GM12878 (cell line): ENCODE results near the gene FCGR3A. TPM values are rescaled to one million over a fixed set of nuclear protein-coding genes. Genes with fewer than 3 reads are reported as not detected.

Experiments used
- ATAC-seq: fragments of 200-7000 bp; cut with Tn5 transposase; 3 replicates; pipeline ENCODE4 v1.9.1; 2020; ENCODE audit warnings: mild to moderate bottlenecking, moderate library complexity
- BruUV-seq: library from RNA; stranded (reverse); fragments of 400-500 nt; replicated peaks from 2 replicates; lab custom pipeline; 2021; lab: Mats Ljungman, UMichigan
- CTCF ChIA-PET: fragments of 300-600 bp; sonication (Branson Sonifier 250); formaldehyde crosslinking; extraction: SDS; loops from one replicate; lab custom pipeline; 2021; ENCODE audit warnings: inconsistent platforms; lab: Yijun Ruan, JAX
- POLR2A ChIA-PET: fragments of 350-600 bp; formaldehyde crosslinking; extraction: SDS; loops from one replicate; lab custom pipeline; 2021; ENCODE audit warnings: inconsistent platforms; lab: Charles Lee
- RAD21 ChIA-PET: fragments of 300-600 bp; sonication (Branson Sonifier 250); formaldehyde crosslinking; loops from one replicate; lab custom pipeline; 2023; ENCODE audit warnings: antibody characterized with exemption; ENCODE audit not compliant: unreplicated experiment; lab: Charles Lee
- SMC1A ChIA-PET: fragments of 300-600 bp; sonication (Branson Sonifier 250); formaldehyde crosslinking; loops from one replicate; lab custom pipeline; 2023; ENCODE audit not compliant: unreplicated experiment, uncharacterized antibody; lab: Charles Lee
- DNase-seq: peaks from one replicate; pipeline ENCODE4 v3.0.0-alpha.2; 2011; ENCODE audit warnings: low read depth, low spot score
- FAIRE-seq: peaks from 3 replicates; lab custom pipeline; 2011; peaks lifted over from hg19 to GRCh38; lab: Jason Lieb, UNC
- H2AFZ ChIP-seq: 2 replicates; pipeline ENCODE4 v1.6.0; 2011; ENCODE audit warnings: low read depth, low read length, control low read depth; ENCODE audit not compliant: control insufficient read depth
- H3K27ac ChIP-seq: 2 replicates; pipeline ENCODE4 v1.5.1; 2011; ENCODE audit warnings: control low read depth; ENCODE audit not compliant: control insufficient read depth, insufficient read depth
- H3K27me3 ChIP-seq, 2 experiments: replicated peaks in 1 of 2; 2 replicates each; pipeline versions ENCODE4 v1.6.0 to v1.6.1; 2011; ENCODE audit warnings: low read length in 1 of 2; ENCODE audit not compliant: control insufficient read depth in 2 of 2, insufficient read depth in 2 of 2
- H3K36me3 ChIP-seq, 2 experiments: 2 replicates each; pipeline ENCODE4 v1.5.1; 2011; ENCODE audit warnings: low read length in 1 of 2; ENCODE audit not compliant: control insufficient read depth in 2 of 2, insufficient read depth in 2 of 2
- H3K4me1 ChIP-seq: 2 replicates; pipeline ENCODE4 v1.6.1; 2011; ENCODE audit warnings: mild to moderate bottlenecking, low read length, moderate library complexity, mixed read lengths; ENCODE audit not compliant: control insufficient read depth, insufficient read depth
- H3K4me2 ChIP-seq: 2 replicates; pipeline ENCODE4 v1.6.0; 2011; ENCODE audit warnings: control low read depth; ENCODE audit not compliant: control insufficient read depth, insufficient read depth
- H3K4me3 ChIP-seq: fragments of 200-600 bp; sonication (generic); 2 replicates; pipeline ENCODE4 v1.5.1; 2016
- H3K79me2 ChIP-seq: 2 replicates; pipeline ENCODE4 v1.6.0; 2011; ENCODE audit warnings: low read length; ENCODE audit not compliant: control insufficient read depth, insufficient read depth
- H3K9ac ChIP-seq: 2 replicates; pipeline ENCODE4 v1.8.0; 2011; ENCODE audit warnings: low read length, control low read depth, mixed read lengths; ENCODE audit not compliant: control insufficient read depth, insufficient read depth
- H3K9me3 ChIP-seq: replicated peaks from 3 replicates; pipeline ENCODE4 v1.5.1; 2011; ENCODE audit warnings: mild to moderate bottlenecking, low read length; ENCODE audit not compliant: control insufficient read depth, insufficient read depth
- H4K20me1 ChIP-seq: 2 replicates; pipeline ENCODE4 v1.6.0; 2011; ENCODE audit not compliant: control insufficient read depth, insufficient read depth
- BMI1 ChIP-seq: fragments of 450-650 bp; IDR thresholded peaks from 2 replicates; pipeline ENCODE4 v1.6.1; 2016; ENCODE audit warnings: mild to moderate bottlenecking, moderate library complexity, borderline replicate concordance
- WGBS: methylation state at CpG from one replicate; pipeline ENCODE4 v1.1.6; 2016; ENCODE audit warnings: low lambda C conversion rate; ENCODE audit not compliant: insufficient replicate concordance, insufficient coverage; ENCODE audit errors: missing lambda C conversion rate; 5-methylcytosine and 5-hydroxymethylcytosine counted together
- in situ Hi-C: fragments of 300-500 bp; cut with MboI; formaldehyde crosslinking; loops from 9 replicates; pipeline ENCODE4 v1.14.3; 2018; ENCODE audit warnings: mixed read lengths
- intact Hi-C: fragments of 100-400 bp; cut with micrococcal nuclease; formaldehyde crosslinking; loops from one replicate; pipeline ENCODE4 v1.14.2; 2022; ENCODE audit not compliant: unreplicated experiment
- polyA plus RNA-seq, 11 experiments: library from polyadenylated mRNA; depleted of rRNA in 4 of 11; unstranded in 6 of 11; stranded (reverse) in 5 of 11; fragments of >200 nt; fragmentation: Nextera tagmentation in 4 of 11; fragmentation: Illumina TruSeq in 1 of 11; extraction: Ambion mirVana in 4 of 11; extraction: Trizol in 1 of 11; gene quantifications; 1 replicate in 1 of 11; 2 replicates in 10 of 11; pipeline versions ENCODE4 v1.2.1 to v1.2.3, GENCODE V29; 2011 to 2016; ENCODE audit warnings: inconsistent platforms in 2 of 11, missing spikeins in 2 of 11, low read depth in 1 of 11
- total RNA-seq, 4 experiments: library from RNA; depleted of rRNA in 3 of 4; stranded (reverse); fragments of >200 nt in 3 of 4; fragmentation: Illumina TruSeq in 1 of 4; extraction: Trizol in 1 of 4; gene quantifications; 2 replicates each; pipeline versions ENCODE4 v1.2.1 to v1.2.3, GENCODE V29; 2013 to 2021
- TF ChIP-seq, protein P1 (sequence below): fragments of 450-650 bp; IDR thresholded peaks from 2 replicates; pipeline ENCODE4 v1.6.1; 2016; ENCODE audit warnings: mild to moderate bottlenecking

The FCGR3A gene
- total and polyA plus RNA-seq, 10 of the 15 experiments (the other 5 are each of a cell fraction or from before 2014, with no cell fraction given): 0.09 to 0.10 TPM; not detected in 8

DNA sequence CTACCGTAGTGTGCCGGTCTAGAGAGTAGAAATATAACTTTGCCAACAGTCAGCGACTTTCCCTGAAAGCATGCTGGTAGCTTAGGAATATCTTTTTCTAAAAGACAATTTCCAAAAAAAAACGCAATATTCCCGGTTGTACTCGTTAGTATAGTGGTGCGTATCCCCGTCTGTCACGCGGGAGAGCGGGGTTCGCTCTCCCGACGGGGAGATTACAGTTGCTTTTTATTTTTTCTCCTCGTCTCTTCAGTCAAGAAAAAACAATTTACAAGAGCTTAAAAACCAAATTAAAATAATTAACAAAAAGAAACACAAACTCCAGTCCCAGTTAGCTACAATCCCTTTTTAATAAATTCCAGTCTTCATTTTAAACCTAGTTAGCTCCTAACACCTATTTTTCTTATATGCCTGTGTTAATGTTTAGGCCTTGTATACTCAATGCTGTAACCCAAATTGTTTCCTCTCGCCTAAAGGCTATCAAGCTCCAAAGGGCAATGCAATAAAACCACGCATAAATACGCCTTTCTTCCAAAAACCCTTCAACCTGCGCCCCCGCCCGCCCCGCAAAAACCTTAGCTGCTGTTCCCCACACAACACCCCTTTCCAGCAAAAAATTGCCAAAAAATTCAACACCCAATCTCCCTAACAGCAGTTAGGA is 17.5 kb downstream of the FCGR3A start:
- no peaks in the 10 kb centered on the region for H3K9me3 ChIP-seq
- intact Hi-C loops (loop anchor here (10.0 kb wide), 1 partner anchor 137 kb away; no protein-coding TSS in a partner anchor), in situ Hi-C loops (no loop called here)
- no peak for ATAC-seq
- ChIA-PET CTCF (interaction anchor here (0.7 to 1.6 kb wide), 5 partner anchors 9 to 207 kb away, joined by 3 to 6 read pairs (median 4); no protein-coding TSS in a partner anchor), SMC1A (interaction anchor here (0.8 to 1.5 kb wide), 6 partner anchors 8 to 207 kb away, joined by 3 to 9 read pairs (median 4); no protein-coding TSS in a partner anchor), POLR2A (interaction anchor here (0.6 to 1.2 kb wide), 2 partner anchors 10 to 91 kb away, joined by 3 to 6 read pairs; no protein-coding TSS in a partner anchor), RAD21 (interaction anchor here (1.6 to 1.7 kb wide), 2 partner anchors 40 to 206 kb away, joined by 3 to 10 read pairs; no protein-coding TSS in a partner anchor)
- BruUV-seq: no TSS peak
- no peaks in the 10 kb centered on the region for H3K79me2 ChIP-seq
- no peaks in the 10 kb centered on the region; the same call in 1 of the 2 replicates for H3K4me1 ChIP-seq
- H4K20me1 ChIP-seq: no peaks in the 10 kb centered on the region
- H3K27ac ChIP-seq: no peak overlapping the region
- no peak for FAIRE-seq
- H3K27me3 ChIP-seq: no peaks in the 10 kb centered on the region
- no peak for TF ChIP-seq BMI1
- TF ChIP-seq, protein P1, sequence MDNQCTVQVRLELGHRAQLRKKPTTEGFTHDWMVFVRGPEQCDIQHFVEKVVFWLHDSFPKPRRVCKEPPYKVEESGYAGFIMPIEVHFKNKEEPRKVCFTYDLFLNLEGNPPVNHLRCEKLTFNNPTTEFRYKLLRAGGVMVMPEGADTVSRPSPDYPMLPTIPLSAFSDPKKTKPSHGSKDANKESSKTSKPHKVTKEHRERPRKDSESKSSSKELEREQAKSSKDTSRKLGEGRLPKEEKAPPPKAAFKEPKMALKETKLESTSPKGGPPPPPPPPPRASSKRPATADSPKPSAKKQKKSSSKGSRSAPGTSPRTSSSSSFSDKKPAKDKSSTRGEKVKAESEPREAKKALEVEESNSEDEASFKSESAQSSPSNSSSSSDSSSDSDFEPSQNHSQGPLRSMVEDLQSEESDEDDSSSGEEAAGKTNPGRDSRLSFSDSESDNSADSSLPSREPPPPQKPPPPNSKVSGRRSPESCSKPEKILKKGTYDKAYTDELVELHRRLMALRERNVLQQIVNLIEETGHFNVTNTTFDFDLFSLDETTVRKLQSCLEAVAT: 0 out of 2 replicates have a peak, but pooled peaks have one; percentile 23
- H3K9ac ChIP-seq: no peak overlapping the region
- no peak overlapping the region for H3K4me3 ChIP-seq
- H3K36me3 ChIP-seq: no peaks in the 10 kb centered on the region
- H2AFZ ChIP-seq: no peak overlapping the region
- WGBS: 88% methylated on average over 22 of the region's 22 CpGs
- DNase-seq: no peak
- no peak overlapping the region for H3K4me2 ChIP-seq
